WTC11 (cell line): ENCODE results near the gene AHNAK. TPM values are rescaled to one million over a fixed set of nuclear protein-coding genes. Genes with fewer than 3 reads are reported as not detected.

ENCODE experiments used
- ATAC-seq: fragments of 200-7000 bp; cut with Tn5 transposase; 2 replicates; pipeline ENCODE4 v1.10.0; 2021; ENCODE audit warnings: mild to moderate bottlenecking, moderate library complexity
- CTCF ChIA-PET: fragments of 300-600 bp; sonication (Branson Sonifier 250); formaldehyde crosslinking; loops from one replicate; lab custom pipeline; 2021; ENCODE audit warnings: antibody characterized with exemption; lab: Charles Lee
- POLR2A ChIA-PET: fragments of 350-600 bp; sonication (Branson Sonifier 250); formaldehyde crosslinking; loops from one replicate; lab custom pipeline; 2021; ENCODE audit warnings: antibody characterized with exemption; lab: Charles Lee
- DNase-seq: peaks from one replicate; pipeline ENCODE4 v3.0.0; 2021; ENCODE audit warnings: low spot score
- H3K27ac Mint-ChIP-seq: 2 replicates; pipeline ENCODE4 v1.8.0; 2021; ENCODE audit warnings: mixed read lengths
- H3K27me3 Mint-ChIP-seq: 2 replicates; pipeline ENCODE4 v1.8.0; 2021; ENCODE audit warnings: low read depth, mild to moderate bottlenecking, moderate library complexity, mixed read lengths
- H3K36me3 Mint-ChIP-seq: 2 replicates; pipeline ENCODE4 v1.8.0; 2021; ENCODE audit warnings: mixed read lengths
- H3K4me1 Mint-ChIP-seq: 2 replicates; pipeline ENCODE4 v1.8.0; 2022; ENCODE audit warnings: mixed read lengths
- H3K4me3 Mint-ChIP-seq: 2 replicates; pipeline ENCODE4 v1.8.0; 2021; ENCODE audit warnings: mild to moderate bottlenecking, moderate library complexity, mixed read lengths
- H3K9me3 Mint-ChIP-seq: 2 replicates; pipeline ENCODE4 v1.8.0; 2021; ENCODE audit warnings: mixed read lengths
- ATF6 ChIP-seq: sonication (generic); formaldehyde crosslinking; IDR thresholded peaks from 2 replicates; pipeline ENCODE4 v1.8.1; 2023; ENCODE audit warnings: mild to moderate bottlenecking, missing genetic modification reagents
- CDX4 ChIP-seq: fragments of 250-450 bp; sonication (Bioruptor Pico); IDR thresholded peaks from 2 replicates; pipeline ENCODE4 v1.9.0; 2021; ENCODE audit warnings: moderate library complexity, mild to moderate bottlenecking, inconsistent platforms, borderline replicate concordance
- CREB1 ChIP-seq: sonication (generic); formaldehyde crosslinking; IDR thresholded peaks from 2 replicates; pipeline ENCODE4 v1.8.0; 2023; ENCODE audit warnings: mild to moderate bottlenecking, missing genetic modification reagents
- CTCF ChIP-seq: fragments of 200-600 bp; IDR thresholded peaks from 2 replicates; pipeline ENCODE4 v1.8.0; 2022; ENCODE audit warnings: antibody characterized with exemption
- ESRRA ChIP-seq: sonication (generic); formaldehyde crosslinking; IDR thresholded peaks from 2 replicates; pipeline ENCODE4 v1.8.1; 2022; ENCODE audit warnings: mild to moderate bottlenecking, missing genetic modification reagents, borderline replicate concordance
- FOXP1 ChIP-seq: sonication (generic); formaldehyde crosslinking; IDR thresholded peaks from 2 replicates; pipeline ENCODE4 v1.8.0; 2022; ENCODE audit warnings: missing genetic modification reagents, mild to moderate bottlenecking, moderate library complexity, borderline replicate concordance
- IRF2 ChIP-seq: sonication (generic); formaldehyde crosslinking; IDR thresholded peaks from 2 replicates; pipeline ENCODE4 v1.8.0; 2022; ENCODE audit warnings: low read depth, missing genetic modification reagents, borderline replicate concordance
- JAZF1 ChIP-seq: fragments of 250-450 bp; sonication (Bioruptor Pico); IDR thresholded peaks from 2 replicates; pipeline ENCODE4 v1.9.0; 2021; ENCODE audit warnings: moderate library complexity, mild to moderate bottlenecking, inconsistent platforms
- MYBL2 ChIP-seq: sonication (generic); formaldehyde crosslinking; IDR thresholded peaks from 2 replicates; pipeline ENCODE4 v1.8.1; 2023; ENCODE audit warnings: mild to moderate bottlenecking, moderate library complexity, missing genetic modification reagents
- NFATC4 ChIP-seq: fragments of 250-450 bp; sonication (Bioruptor Pico); IDR thresholded peaks from 2 replicates; pipeline ENCODE4 v1.9.0; 2021; ENCODE audit warnings: mild to moderate bottlenecking
- NFE2L1 ChIP-seq: sonication (generic); formaldehyde crosslinking; IDR thresholded peaks from 2 replicates; pipeline ENCODE4 v1.8.1; 2023; ENCODE audit warnings: missing genetic modification reagents
- OVOL2 ChIP-seq: fragments of 250-450 bp; sonication (Bioruptor Pico); IDR thresholded peaks from 2 replicates; pipeline ENCODE4 v1.9.0; 2021; ENCODE audit warnings: mild to moderate bottlenecking, borderline replicate concordance
- RELA ChIP-seq: sonication (generic); formaldehyde crosslinking; IDR thresholded peaks from 2 replicates; pipeline ENCODE4 v1.8.1; 2022; ENCODE audit warnings: missing genetic modification reagents, mild to moderate bottlenecking, borderline replicate concordance
- SMAD4 ChIP-seq: sonication (generic); formaldehyde crosslinking; IDR thresholded peaks from 2 replicates; pipeline ENCODE4 v1.8.0; 2022; ENCODE audit warnings: mild to moderate bottlenecking, missing genetic modification reagents
- TCF7 ChIP-seq: sonication (generic); formaldehyde crosslinking; IDR thresholded peaks from 2 replicates; pipeline ENCODE4 v1.8.0; 2022; ENCODE audit warnings: mild to moderate bottlenecking, low read depth, missing genetic modification reagents, moderate library complexity
- TEAD4 ChIP-seq: sonication (generic); formaldehyde crosslinking; IDR thresholded peaks from 2 replicates; pipeline ENCODE4 v1.8.0; 2022; ENCODE audit warnings: mild to moderate bottlenecking, missing genetic modification reagents
- TP53 ChIP-seq: sonication (generic); formaldehyde crosslinking; IDR thresholded peaks from 2 replicates; pipeline ENCODE4 v1.8.1; 2023; ENCODE audit warnings: mild to moderate bottlenecking, missing genetic modification reagents
- USF1 ChIP-seq: sonication (generic); formaldehyde crosslinking; IDR thresholded peaks from 2 replicates; pipeline ENCODE4 v1.8.0; 2022; ENCODE audit warnings: mild to moderate bottlenecking, missing genetic modification reagents
- ZNF138 ChIP-seq: sonication (generic); formaldehyde crosslinking; conservative IDR thresholded peaks from 2 replicates; pipeline ENCODE4 v1.8.1; 2022; ENCODE audit warnings: mild to moderate bottlenecking, moderate library complexity, missing genetic modification reagents
- ZNF232 ChIP-seq: sonication (generic); formaldehyde crosslinking; IDR thresholded peaks from 2 replicates; pipeline ENCODE4 v1.8.0; 2022; ENCODE audit warnings: mild to moderate bottlenecking, missing genetic modification reagents
- ZNF396 ChIP-seq: fragments of 250-450 bp; sonication (Bioruptor Pico); IDR thresholded peaks from 2 replicates; pipeline ENCODE4 v1.8.0; 2021; ENCODE audit warnings: mild to moderate bottlenecking, moderate library complexity, borderline replicate concordance
- ZNF425 ChIP-seq: fragments of 250-450 bp; sonication (Bioruptor Pico); conservative IDR thresholded peaks from 2 replicates; pipeline ENCODE4 v1.9.0; 2021; ENCODE audit warnings: mild to moderate bottlenecking
- ZNF512 ChIP-seq: sonication (generic); formaldehyde crosslinking; IDR thresholded peaks from 2 replicates; pipeline ENCODE4 v1.8.1; 2022; ENCODE audit warnings: missing genetic modification reagents, borderline replicate concordance
- total RNA-seq: library from RNA; stranded (reverse); gene quantifications from 3 replicates; pipeline ENCODE4 v1.2.3, GENCODE V29; 2021
- TF ChIP-seq, protein P1 (sequence below): fragments of 250-450 bp; sonication (Bioruptor Pico); IDR thresholded peaks from 2 replicates; pipeline ENCODE4 v1.9.0; 2021; ENCODE audit warnings: mild to moderate bottlenecking
- TF ChIP-seq, protein P2 (sequence below): sonication (generic); formaldehyde crosslinking; IDR thresholded peaks from 2 replicates; pipeline ENCODE4 v1.8.0; 2023; ENCODE audit warnings: missing genetic modification reagents

AHNAK gene
- total RNA-seq, 1 experiment from 2014 or later, result 21.0 TPM

- no peaks in the 10 kb centered on the region for H3K9me3 Mint-ChIP-seq
- H3K27me3 Mint-ChIP-seq, result peaks cover 3% of the 10 kb centered on the region; the same call in 1 of the 2 replicates
- H3K27ac Mint-ChIP-seq, result no peak overlapping the region
- CTCF ChIA-PET, result interaction anchor here (0.6 to 6.4 kb wide), 5 partner anchors 8 to 142 kb away, joined by 3 to 49 read pairs (median 4); no protein-coding TSS in a partner anchor
- ATAC-seq, result no peak
- TF ChIP-seq ESRRA (CRISPR knock-in tag), result no peak
- no peak for TF ChIP-seq FOXP1 (CRISPR knock-in tag)
- no peak for TF ChIP-seq RELA (CRISPR knock-in tag)
- no peak for TF ChIP-seq ATF6 (CRISPR knock-in tag)
- no peak for TF ChIP-seq USF1 (CRISPR knock-in tag)
- TF ChIP-seq ZNF138 (CRISPR knock-in tag), result no peak
- TF ChIP-seq ZNF396 (CRISPR knock-in tag), result no peak
- TF ChIP-seq SMAD4 (CRISPR knock-in tag), result no peak
- TF ChIP-seq NFE2L1 (CRISPR knock-in tag), result no peak
- no peak for TF ChIP-seq IRF2 (CRISPR knock-in tag)
- TF ChIP-seq, all 79 proteins: peak for 0
- H3K4me3 Mint-ChIP-seq, result no peak overlapping the region
- peaks cover 27% of the 10 kb centered on the region for H3K4me1 Mint-ChIP-seq
- POLR2A ChIA-PET, result no interaction called here
- no peaks in the 10 kb centered on the region for H3K36me3 Mint-ChIP-seq
- no peak for DNase-seq
These were observed 146.3 kb downstream of the AHNAK start for GRCh38 chr11:62400281-62400680.

DNA sequence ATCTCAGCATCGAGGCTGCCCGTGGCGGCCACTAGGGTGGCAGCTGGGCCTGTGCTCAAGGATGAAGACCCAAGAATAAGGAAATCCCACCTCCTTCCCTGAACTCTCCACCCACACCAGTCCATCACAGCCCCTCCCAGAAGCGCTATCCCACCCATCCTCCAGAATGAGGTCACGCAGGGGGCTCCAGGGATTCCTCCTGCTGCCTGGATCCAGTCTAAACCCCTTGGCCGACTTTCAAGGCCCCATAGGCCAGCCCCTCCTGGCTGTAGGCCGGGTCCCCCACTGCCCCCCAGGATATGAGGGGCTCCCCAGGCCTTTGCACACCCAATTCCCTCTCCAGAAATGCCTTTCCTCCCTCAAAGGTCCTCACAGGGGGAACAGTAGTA lies 146.7 kb downstream of the AHNAK start:
- CTCF ChIA-PET, result interaction anchor here (3.9 to 6.4 kb wide), 2 partner anchors 25 to 143 kb away, joined by 37 to 49 read pairs; no protein-coding TSS in a partner anchor
- no peak for DNase-seq
- H3K36me3 Mint-ChIP-seq, result no peaks in the 10 kb centered on the region
- TF ChIP-seq ZNF425 (CRISPR knock-in tag) (no peak), CREB1 (CRISPR knock-in tag) (no peak), ZNF512 (CRISPR knock-in tag) (no peak), NFATC4 (CRISPR knock-in tag) (no peak), TCF7 (no peak), CTCF (no peak), OVOL2 (no peak), TP53 (CRISPR knock-in tag) (no peak), TEAD4 (CRISPR knock-in tag) (no peak), MYBL2 (no peak), ZNF232 (CRISPR knock-in tag) (no peak), USF1 (CRISPR knock-in tag) (no peak), CDX4 (CRISPR knock-in tag) (no peak), FOXP1 (CRISPR knock-in tag) (no peak), JAZF1 (CRISPR knock-in tag) (no peak)
- TF ChIP-seq, protein P1, sequence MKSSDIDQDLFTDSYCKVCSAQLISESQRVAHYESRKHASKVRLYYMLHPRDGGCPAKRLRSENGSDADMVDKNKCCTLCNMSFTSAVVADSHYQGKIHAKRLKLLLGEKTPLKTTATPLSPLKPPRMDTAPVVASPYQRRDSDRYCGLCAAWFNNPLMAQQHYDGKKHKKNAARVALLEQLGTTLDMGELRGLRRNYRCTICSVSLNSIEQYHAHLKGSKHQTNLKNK (CRISPR knock-in tag), result no peak
- TF ChIP-seq, protein P2, sequence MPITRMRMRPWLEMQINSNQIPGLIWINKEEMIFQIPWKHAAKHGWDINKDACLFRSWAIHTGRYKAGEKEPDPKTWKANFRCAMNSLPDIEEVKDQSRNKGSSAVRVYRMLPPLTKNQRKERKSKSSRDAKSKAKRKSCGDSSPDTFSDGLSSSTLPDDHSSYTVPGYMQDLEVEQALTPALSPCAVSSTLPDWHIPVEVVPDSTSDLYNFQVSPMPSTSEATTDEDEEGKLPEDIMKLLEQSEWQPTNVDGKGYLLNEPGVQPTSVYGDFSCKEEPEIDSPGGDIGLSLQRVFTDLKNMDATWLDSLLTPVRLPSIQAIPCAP (CRISPR knock-in tag), result no peak

More for the DNA sequence above, 146.7 kb downstream of the AHNAK start:
- Mint-ChIP-seq H3K9me3 (no peaks in the 10 kb centered on the region), H3K4me1 (peaks cover 31% of the 10 kb centered on the region), H3K27me3 (peaks cover 3% of the 10 kb centered on the region; the same call in 1 of the 2 replicates), H3K4me3 (no peak overlapping the region), H3K27ac (no peak overlapping the region)
- POLR2A ChIA-PET, result no interaction called here
- ATAC-seq, result no peak
